HL-60/S4 treated with retinoic acid at 250 ng/mL for 4 days and 3 days (cell line): ENCODE results near the gene CSRNP3.
"Not testable (repeated sequence)": the region's sequence is repeated elsewhere in the genome, so short reads cannot be mapped to it uniquely, and the experiment has no call there.

Experiments used
- in situ Hi-C: fragments of 300-500 bp; cut with MboI; formaldehyde crosslinking; loops from 2 replicates; pipeline ENCODE4 v1.7.0; 2022; ENCODE audit warnings: low sequenced_read_pairs

Gene CSRNP3

GRCh38 chr2:165630236-165630635 is 160.7 kb downstream of the CSRNP3 start:
- in situ Hi-C loops = no loop called here

DNA sequence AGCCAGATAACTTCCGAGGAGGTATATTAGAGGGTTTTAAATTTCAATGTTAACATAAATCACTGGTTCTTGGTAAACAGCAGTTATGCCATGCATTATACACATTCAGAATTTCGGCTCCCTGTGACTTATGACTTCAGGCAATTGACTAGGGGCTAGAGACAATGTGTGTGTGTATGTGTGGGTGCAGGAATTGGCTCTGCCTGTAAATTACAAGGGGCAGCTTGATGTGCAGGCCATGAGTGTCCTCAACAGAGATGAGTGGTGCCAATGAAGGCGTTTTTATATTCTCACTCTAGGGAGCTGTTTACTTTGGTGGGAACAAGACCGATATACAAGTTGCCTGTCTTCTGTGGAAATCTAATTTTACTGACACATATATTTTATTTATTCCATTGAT is 161.6 kb downstream of the CSRNP3 start:
- in situ Hi-C loops = no loop called here

- in situ Hi-C loops = no loop called here
Measured at GRCh38 chr2:165632594-165632993, 163.1 kb downstream of the CSRNP3 start.

DNA sequence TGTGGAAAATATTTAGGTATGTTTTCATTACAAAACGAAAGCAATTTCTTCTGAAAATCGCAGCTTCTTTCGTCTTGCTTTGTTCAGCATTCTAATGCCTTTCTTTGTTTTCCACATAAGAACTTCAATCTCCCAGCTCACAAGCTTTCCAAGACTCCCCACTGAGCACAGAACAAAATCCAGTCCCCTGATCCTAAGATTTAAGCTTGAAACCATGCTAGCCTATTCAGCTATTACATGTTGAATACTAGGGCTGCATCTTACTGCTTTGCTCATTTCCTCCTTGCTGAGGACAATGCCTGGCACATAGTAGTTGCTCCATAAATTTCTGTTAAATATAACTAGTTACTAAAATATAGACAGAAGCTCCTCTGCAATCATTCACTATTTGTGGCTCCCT is 163.9 kb downstream of the CSRNP3 start:
- in situ Hi-C loops = no loop called here

- in situ Hi-C loops = no loop called here
Measured at GRCh38 chr2:165634282-165634681, 164.8 kb downstream of the CSRNP3 start.

DNA sequence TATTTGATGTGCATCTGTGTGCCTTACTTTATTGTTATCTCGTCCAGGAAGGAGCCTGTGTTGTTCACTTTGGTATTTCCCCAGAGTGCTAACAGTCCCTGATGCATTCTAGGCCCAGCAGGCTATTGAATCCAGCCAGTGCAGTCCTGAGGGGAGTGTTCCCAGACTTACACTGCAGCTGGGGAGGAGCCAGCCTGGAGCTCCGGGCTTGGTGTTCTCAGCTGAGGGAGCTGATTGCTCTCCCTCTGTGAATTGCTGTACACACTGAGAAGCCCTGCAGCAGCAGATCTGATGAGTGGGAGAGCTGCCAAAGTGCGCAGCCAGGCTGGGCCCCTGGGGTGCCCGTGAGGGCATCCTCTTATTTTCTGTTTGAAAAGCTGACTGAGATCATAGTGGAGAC is 165.4 kb downstream of the CSRNP3 start:
- in situ Hi-C loops = no loop called here

GRCh38 chr2:165635532-165635931 is 166.0 kb downstream of the CSRNP3 start:
- in situ Hi-C loops = no loop called here

GRCh38 chr2:165636959-165637358 is 167.5 kb downstream of the CSRNP3 start:
- in situ Hi-C loops = no loop called here

- in situ Hi-C loops = no loop called here
Measured at GRCh38 chr2:165637396-165637795, 167.9 kb downstream of the CSRNP3 start.

DNA sequence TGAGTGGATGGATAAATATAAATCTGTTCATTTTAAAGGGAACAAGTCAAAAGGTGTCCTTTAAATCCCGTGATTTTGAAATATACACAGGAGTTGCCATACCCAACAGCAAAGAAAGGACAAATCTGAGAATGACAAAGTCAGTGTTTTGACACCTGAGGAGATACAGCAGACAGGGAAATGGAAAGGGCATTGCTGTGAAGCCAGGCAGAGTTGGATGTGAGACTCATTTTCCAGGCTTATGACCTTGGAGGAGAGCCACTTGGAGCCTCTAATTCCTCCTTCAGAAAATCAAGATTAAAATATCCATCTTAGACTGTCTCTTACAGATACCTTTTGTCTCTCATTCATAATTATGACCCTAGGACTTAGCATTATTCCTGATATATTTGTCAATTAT is 170.0 kb downstream of the CSRNP3 start:
- in situ Hi-C loops = no loop called here

DNA sequence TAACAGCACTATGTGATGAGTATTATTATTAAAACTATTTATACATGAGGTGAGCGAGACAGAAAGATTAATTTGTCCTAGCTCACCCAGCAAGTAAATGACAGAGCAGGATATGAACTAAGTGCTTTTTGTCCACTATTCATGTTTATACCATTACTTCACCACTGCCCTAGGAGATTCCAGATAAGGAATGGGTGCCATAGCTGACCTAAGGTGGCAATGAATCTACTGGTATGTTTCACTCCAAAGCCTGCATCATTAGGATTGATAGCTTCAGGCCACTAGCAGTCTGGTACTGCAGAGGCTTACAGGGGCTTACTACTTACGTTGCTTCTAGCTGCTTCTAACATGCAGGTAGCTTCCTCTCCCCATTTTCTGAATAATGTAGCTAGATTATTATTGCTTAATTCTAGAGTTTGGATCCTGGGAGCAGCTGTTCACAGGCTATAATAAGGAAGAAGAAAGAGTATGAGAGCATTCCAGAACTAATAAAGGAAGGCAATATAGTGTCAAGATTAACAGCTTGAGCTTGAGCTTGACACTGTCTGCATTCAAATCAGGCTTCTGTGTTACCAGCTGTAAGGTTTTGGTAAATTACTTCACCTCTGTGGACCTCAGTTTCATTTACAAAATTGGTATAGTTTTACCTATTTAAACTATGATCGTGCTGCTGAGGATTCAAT is 170.9 kb downstream of the CSRNP3 start:
- in situ Hi-C loops = no loop called here

- in situ Hi-C loops = no loop called here
Measured at GRCh38 chr2:165645930-165646831, 176.7 kb downstream of the CSRNP3 start.

DNA sequence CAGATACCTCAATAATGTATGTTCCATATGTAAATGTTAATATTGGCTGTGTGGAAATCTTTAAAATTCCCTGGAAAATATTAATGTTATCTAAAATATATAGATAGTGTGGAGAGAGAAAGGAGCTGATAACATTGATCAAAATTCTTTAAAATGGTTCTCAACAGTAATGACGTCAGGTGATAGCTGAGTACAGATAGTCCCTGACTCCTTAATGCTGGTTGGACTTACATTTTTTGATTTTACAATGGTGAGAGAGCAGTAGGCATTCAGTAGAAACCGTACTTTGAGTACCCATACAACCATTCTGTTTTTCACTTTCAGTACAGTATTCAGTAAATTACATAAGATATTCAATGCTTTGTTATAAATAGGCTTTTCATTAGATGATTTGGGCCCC is 177.9 kb downstream of the CSRNP3 start:
- in situ Hi-C loops = no loop called here

- in situ Hi-C loops = no loop called here
Measured at GRCh38 chr2:165648801-165649200, 179.3 kb downstream of the CSRNP3 start.

DNA sequence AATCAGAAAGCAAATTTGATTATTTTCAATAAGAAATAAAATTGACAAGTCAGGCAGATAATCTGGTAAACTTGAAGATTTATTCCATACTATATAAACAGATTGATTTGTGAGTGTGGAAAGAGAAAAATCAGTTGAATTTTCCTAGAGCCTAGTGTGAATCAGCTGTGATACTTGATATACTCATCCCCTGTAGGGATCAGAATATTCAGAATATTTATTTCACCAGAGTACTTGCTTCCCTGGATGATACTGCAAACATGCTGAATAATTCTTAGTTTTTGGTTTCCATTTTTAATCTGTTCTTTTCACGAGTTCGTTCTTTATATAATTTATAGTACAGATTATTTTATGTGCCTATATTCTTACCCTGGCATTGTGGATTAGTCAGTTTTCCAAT is 181.7 kb downstream of the CSRNP3 start:
- in situ Hi-C loops = no loop called here

GRCh38 chr2:165655661-165656060 is 186.2 kb downstream of the CSRNP3 start:
- in situ Hi-C loops = no loop called here

DNA sequence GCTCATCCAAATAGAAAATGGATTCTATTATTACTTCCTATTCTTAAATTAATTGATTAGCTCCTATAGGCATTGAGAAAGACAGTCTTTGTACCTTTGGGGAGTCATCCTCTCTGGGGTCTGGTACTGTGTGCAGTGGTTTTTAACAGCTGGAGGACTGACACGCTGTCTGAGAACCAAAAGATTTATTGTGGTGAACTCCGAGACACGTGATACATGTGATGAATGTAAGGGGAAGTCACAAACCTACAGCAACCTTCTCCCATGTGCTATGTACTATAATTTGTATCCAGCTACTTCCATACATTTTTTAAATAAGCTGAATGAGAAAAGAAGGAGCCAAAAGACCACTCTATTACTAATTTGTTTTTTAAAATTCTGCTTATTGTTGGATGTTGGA is 190.9 kb downstream of the CSRNP3 start:
- in situ Hi-C loops = no loop called here

GRCh38 chr2:165662720-165663119 is 193.2 kb downstream of the CSRNP3 start:
- in situ Hi-C loops = no loop called here

DNA sequence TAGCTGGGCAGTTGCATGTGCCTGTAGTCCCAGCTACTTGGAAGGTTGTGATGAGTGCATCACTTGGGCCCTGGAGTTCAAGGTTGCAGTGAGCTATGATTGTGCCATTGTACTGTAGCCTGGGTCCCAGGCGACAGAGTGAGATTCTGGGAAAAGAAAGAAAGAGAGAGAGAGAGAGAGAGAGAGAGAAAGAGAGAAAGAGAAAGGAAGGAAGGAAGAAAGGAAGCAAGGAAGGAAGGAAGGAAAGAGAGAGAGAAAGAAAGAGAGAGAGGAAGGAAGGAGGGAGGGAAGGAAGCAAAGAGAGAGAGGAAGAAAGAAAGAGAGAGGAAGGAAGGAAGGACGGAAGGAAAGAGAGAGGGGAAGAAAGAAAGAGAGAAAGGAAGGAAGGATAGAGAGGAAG is 196.1 kb downstream of the CSRNP3 start:
- in situ Hi-C loops = no loop called here

DNA sequence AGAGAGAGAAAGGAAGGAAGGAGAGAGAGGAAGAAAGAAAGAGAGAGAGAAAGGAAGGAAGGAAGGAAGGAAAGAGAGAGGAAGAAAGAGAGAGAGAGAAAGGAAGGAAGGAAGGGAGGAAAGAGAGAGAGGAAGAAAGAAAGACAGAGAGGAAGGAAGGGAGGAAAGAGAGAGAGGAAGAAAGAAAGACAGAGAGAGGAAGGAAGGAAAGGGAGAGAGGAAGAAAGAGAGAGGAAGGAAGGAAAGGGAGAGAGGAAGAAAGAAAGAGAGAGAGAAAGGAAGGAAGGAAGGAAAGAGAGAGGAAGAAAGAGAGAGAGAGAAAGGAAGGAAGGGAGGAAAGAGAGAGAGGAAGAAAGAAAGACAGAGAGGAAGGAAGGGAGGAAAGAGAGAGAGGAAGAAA is 196.6 kb downstream of the CSRNP3 start:
- in situ Hi-C loops = not testable (repeated sequence)

DNA sequence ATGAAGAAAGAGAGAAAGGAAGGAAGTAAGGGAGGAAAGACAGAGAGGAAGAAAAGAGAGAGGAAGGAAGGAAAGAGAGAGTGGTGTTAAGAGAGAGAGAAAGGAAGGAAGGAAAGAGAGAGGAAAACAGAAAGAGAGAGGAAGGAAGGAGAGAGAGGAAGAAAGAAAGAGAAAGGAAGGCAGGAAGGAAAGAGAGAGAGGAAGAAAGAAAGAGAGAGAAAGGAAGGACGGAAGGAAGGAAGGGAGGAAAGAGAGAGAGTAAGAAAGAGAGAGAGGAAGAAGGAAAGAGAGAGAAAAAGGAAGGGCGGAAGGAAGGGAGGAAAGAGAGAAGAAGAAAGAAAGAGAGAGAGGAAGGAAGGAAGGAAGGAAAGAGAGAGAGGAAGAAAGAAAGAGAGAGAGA is 197.1 kb downstream of the CSRNP3 start:
- in situ Hi-C loops = no loop called here

DNA sequence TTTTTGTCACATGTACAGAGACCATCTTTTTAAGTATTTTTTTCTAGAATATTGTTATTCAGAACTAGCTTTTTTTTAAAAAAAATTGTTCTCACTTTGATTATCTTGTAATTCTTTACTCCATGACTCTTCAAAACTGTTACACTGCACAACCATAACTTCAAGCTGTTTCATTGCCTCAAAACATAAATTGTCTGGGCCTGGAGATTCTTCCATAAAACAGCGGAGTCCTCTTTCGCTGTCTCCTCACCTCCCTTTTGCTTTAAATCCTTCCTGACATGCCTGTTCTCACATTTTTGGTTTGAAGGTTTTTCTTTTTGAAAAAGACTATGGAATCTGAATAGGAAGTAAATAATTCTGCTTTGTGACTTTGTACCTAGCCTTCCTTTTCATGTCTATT is 197.9 kb downstream of the CSRNP3 start:
- in situ Hi-C loops = no loop called here
